GM19025 (cell line): ENCODE results near the gene SYNE4.
"Not testable (repeated sequence)": the region's sequence is repeated elsewhere in the genome, so short reads cannot be mapped to it uniquely, and the experiment has no call there.

Experiments
- ATAC-seq: cut with Tn5 transposase; IDR thresholded peaks from one replicate; pipeline ENCODE4 v1.9.1; 2021; ENCODE audit warnings: mild to moderate bottlenecking, low read depth, moderate library complexity; ENCODE audit not compliant: unreplicated experiment

SYNE4 gene

GRCh38 chr19:35991731-35992450 lies 16.7 kb downstream of the SYNE4 start:
- ATAC-seq: no peak

- no peak for ATAC-seq
These were observed 17.6 kb downstream of the SYNE4 start for GRCh38 chr19:35990771-35991730.

- no peak for ATAC-seq
These were observed 18.5 kb downstream of the SYNE4 start for GRCh38 chr19:35990156-35990555.

- ATAC-seq: no peak
These were observed 19.8 kb downstream of the SYNE4 start for GRCh38 chr19:35988824-35989223.

- ATAC-seq: no peak
These were observed 21.1 kb downstream of the SYNE4 start for GRCh38 chr19:35987571-35987896.

GRCh38 chr19:35986664-35987570 lies 21.7 kb downstream of the SYNE4 start:
- no peak for ATAC-seq

- ATAC-seq: no peak
These were observed 22.5 kb downstream of the SYNE4 start for GRCh38 chr19:35986111-35986510.

GRCh38 chr19:35983177-35983576 lies 25.4 kb downstream of the SYNE4 start:
- ATAC-seq: no peak

GRCh38 chr19:35980997-35981396 lies 27.6 kb downstream of the SYNE4 start:
- not testable (repeated sequence) for ATAC-seq

- no peak for ATAC-seq
These were observed 29.7 kb downstream of the SYNE4 start for GRCh38 chr19:35978832-35979365.

- ATAC-seq: no peak
These were observed 30.3 kb downstream of the SYNE4 start for GRCh38 chr19:35978271-35978670.

- no peak for ATAC-seq
These were observed 31.0 kb downstream of the SYNE4 start for GRCh38 chr19:35977446-35978222.

- ATAC-seq: no peak
These were observed 32.9 kb downstream of the SYNE4 start for GRCh38 chr19:35975608-35976214.

GRCh38 chr19:35973487-35973886 lies 35.1 kb downstream of the SYNE4 start:
- ATAC-seq: no peak

GRCh38 chr19:35966771-35967170 lies 41.8 kb downstream of the SYNE4 start:
- ATAC-seq: no peak

GRCh38 chr19:35963514-35963913 lies 45.1 kb downstream of the SYNE4 start:
- ATAC-seq: no peak

GRCh38 chr19:35960432-35960972 lies 48.1 kb downstream of the SYNE4 start:
- no peak for ATAC-seq

GRCh38 chr19:35959968-35960320 lies 48.7 kb downstream of the SYNE4 start:
- no peak for ATAC-seq
